ENCODE data around the gene PCDH9.

The PCDH9 gene

GRCh38 chr13:66860878-66861417, 369.2 kb downstream of the PCDH9 start:
- TF ChIP-seq CTCF (IDR thresholded peaks at IDR 0.05; ENCODE audit: insufficient read depth, low read length, poor library complexity, severe bottlenecking): no peak
- no peak for DNase-seq (ENCODE audit: extremely low read depth, insufficient read length)
- Histone ChIP-seq H3K36me3 (ENCODE audit: control insufficient read depth, insufficient read depth, low read length) (no peaks in the 10 kb centered on the region), H3K27me3 (replicated peaks; ENCODE audit: control insufficient read depth, insufficient read depth, low read length) (no peaks in the 10 kb centered on the region), H3K4me3 (replicated peaks; ENCODE audit: low read depth, low read length) (no peak overlapping the region)

GRCh38 chr13:66859934-66860877, 369.9 kb downstream of the PCDH9 start:
- Histone ChIP-seq H3K4me3 (replicated peaks; ENCODE audit: low read depth, low read length) (no peak overlapping the region), H3K27me3 (replicated peaks; ENCODE audit: control insufficient read depth, insufficient read depth, low read length) (no peaks in the 10 kb centered on the region), H3K36me3 (ENCODE audit: control insufficient read depth, insufficient read depth, low read length) (no peaks in the 10 kb centered on the region)
- TF ChIP-seq CTCF (IDR thresholded peaks at IDR 0.05; ENCODE audit: insufficient read depth, low read length, poor library complexity, severe bottlenecking): no peak
- DNase-seq (ENCODE audit: extremely low read depth, insufficient read length): no peak

DNA sequence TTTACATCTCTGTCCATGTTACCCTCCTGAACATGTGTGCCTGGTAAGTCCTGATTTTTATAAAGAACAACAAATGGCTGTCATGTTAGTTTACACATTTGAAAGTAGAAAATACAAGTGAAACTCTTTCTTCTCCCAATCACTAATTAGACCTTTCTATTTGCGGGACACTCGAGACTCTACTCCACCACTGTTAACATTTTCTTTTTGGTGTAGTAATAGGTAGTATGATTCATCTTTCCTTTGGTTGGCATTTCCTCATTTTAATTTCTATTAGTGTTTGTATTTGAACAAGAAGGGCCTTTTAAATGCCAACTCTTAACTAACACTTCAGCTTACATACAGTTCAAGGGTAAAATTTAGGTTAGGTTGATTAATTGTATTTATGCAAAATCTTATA, 371.1 kb downstream of the PCDH9 start:
- no peaks in the 10 kb centered on the region for H3K27me3 ChIP-seq (replicated peaks; ENCODE audit: control insufficient read depth, insufficient read depth, low read length)
- H3K36me3 ChIP-seq (ENCODE audit: control insufficient read depth, insufficient read depth, low read length): no peaks in the 10 kb centered on the region
- no peak for DNase-seq (ENCODE audit: extremely low read depth, insufficient read length)
- no peak for TF ChIP-seq CTCF (IDR thresholded peaks at IDR 0.05; ENCODE audit: insufficient read depth, low read length, poor library complexity, severe bottlenecking)
- H3K4me3 ChIP-seq (replicated peaks; ENCODE audit: low read depth, low read length): no peak overlapping the region

DNA sequence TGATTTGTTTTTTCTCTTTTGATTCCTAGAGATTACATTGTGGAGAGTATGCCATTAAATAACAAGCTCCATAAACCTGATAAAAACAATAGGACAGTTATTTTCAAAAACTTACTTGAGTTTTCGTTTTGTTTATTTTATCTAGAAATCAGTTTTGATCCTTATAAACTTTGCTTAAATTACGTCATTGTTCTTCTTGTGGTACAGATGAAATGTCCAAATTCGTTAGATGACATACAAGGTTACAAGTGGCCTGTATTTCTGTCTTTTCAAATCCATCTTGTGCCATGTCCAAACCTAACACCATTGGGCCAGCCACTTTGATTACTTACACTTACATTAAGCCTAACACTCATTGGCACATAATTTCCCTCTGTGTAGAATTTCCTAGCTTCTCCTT, 372.0 kb downstream of the PCDH9 start:
- H3K4me3 ChIP-seq (replicated peaks; ENCODE audit: low read depth, low read length): no peak overlapping the region
- H3K27me3 ChIP-seq (replicated peaks; ENCODE audit: control insufficient read depth, insufficient read depth, low read length): no peaks in the 10 kb centered on the region
- no peaks in the 10 kb centered on the region for H3K36me3 ChIP-seq (ENCODE audit: control insufficient read depth, insufficient read depth, low read length)
- DNase-seq (ENCODE audit: extremely low read depth, insufficient read length): no peak
- no peak for TF ChIP-seq CTCF (IDR thresholded peaks at IDR 0.05; ENCODE audit: insufficient read depth, low read length, poor library complexity, severe bottlenecking)

GRCh38 chr13:66855131-66855530, 375.0 kb downstream of the PCDH9 start:
- no peak for DNase-seq (ENCODE audit: extremely low read depth, insufficient read length)

More at GRCh38 chr13:66855131-66855530, 375.0 kb downstream of the PCDH9 start:
- H3K36me3 ChIP-seq (ENCODE audit: control insufficient read depth, insufficient read depth, low read length): no peaks in the 10 kb centered on the region
- H3K27me3 ChIP-seq (replicated peaks; ENCODE audit: control insufficient read depth, insufficient read depth, low read length): no peaks in the 10 kb centered on the region
- no peak for TF ChIP-seq CTCF (IDR thresholded peaks at IDR 0.05; ENCODE audit: insufficient read depth, low read length, poor library complexity, severe bottlenecking)
- H3K4me3 ChIP-seq (replicated peaks; ENCODE audit: low read depth, low read length): no peak overlapping the region
